Endometrium (tissue), 2 donors: ENCODE data around the gene TDP1.
A peak's percentile ranks its signal among the peaks of the same experiment; 100 is the strongest.

Source experiments
- FAIRE-seq: peaks from 2 replicates; lab custom pipeline; 2012; peaks lifted over from hg19 to GRCh38; lab: Jason Lieb, UNC
- donor health status: control.
- donor health status: control.

The TDP1 gene

DNA sequence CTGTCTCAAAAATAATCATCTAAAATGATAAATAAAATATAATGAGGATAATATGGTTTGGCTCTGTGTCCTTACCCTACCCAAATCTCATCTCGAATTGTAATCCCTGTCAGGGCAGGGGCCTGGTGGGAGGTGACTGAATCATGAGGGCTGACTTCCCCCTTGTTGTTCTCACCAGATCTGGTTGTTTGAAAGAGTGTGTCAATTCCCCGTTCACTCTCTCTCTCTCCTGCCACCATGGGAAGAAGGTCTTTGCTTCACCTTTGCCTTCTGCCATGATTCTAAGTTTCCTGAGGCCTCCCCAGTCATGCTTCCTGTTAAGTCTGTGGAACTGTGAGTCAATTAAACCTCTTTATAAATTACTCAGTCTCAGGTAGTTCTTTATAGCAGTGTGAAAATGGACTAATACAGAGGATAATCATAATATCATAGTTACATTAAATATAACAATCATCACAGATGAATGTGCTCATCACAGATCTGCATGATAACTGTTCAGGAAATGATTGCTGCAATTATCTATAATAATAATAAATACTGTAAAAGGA is 13.8 kb upstream of the TDP1 start:
- FAIRE-seq, result no peak

- FAIRE-seq, result no peak
Observed at GRCh38 chr14:89947344-89947743, 8.4 kb upstream of the TDP1 start.

DNA sequence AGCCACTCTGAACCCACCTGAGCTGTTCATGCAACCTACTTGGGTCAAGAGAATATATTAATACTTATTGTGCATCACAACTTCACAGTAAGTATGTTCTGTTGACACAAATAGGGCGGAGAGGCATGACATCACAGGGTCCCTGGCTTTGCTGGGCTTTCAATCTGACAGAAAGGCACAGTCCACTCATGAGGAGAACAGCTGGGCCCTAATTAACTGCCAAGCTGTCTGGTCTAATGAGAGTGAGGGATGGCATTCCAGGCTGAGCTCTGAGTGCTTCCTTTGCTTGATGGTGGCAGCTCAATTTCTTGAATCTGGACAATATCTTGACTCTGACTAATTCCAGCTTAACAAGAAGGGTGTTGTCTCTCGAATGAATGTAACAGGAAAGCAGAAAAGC is 3.2 kb upstream of the TDP1 start:
- FAIRE-seq, result no peak

- FAIRE-seq, result no peak
Observed at GRCh38 chr14:89953602-89954001, 2.1 kb upstream of the TDP1 start.

GRCh38 chr14:89954070-89955021 is 1.4 kb upstream of the TDP1 start, which contains the start of gene EFCAB11:
TSS of gene EFCAB11 (minus strand) at chr14:89954730. CDS start at chr14:89954660, 70 bp downstream.
- FAIRE-seq, result peak; percentile 98

DNA sequence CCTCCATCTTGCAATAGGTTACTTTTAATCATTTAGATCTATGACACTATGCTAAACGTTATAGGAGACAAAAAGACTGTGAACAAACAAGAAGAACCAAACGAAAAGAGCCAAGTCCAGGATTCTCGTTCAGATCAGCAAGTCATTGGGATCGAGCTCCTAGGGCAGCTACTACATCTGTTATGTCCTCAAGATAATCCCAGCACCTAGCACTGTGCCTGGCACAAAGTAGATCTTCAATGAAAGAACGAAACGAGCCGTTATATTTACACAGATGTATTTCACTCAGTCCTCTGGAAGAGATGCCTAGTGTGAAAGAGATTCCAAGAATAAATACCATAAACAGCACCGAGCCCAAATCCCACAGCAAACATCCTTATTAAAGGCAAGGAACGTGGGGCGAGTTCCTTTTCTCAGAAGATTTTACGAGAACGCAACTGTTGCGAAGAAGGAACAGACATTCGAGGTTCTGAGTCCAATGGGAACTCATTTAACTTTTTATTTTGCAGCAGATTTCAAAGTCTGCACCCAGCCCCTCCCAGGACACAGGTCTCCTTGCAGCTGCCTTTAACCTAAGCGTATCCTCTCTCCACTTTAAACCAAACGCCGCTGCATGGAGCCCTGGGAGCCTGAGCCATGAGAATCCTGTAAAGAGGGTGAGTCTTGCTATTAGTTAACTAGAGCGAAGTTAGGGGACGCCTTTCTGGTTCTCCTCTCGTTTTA is 544 bp upstream of the TDP1 start:
- no peak for FAIRE-seq

DNA sequence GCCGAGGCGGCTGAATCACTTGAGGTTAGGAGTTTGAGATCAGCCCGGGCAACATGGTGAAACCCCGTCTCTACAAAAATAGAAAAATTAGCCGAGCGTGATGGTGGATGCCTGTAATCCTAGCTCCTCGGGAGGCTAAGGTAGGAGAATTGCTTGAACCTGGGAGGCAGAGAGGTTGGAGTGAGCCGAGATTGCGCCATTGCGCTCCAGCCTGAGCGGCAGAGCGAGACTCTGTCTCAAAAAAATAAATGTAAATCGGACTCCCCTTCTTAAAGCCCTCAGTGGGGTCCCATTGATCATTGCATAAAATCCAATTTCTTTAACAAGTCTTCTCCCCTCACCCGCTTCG is 908 bp downstream of the TDP1 start:
- no peak for FAIRE-seq

- FAIRE-seq, result no peak
Observed at GRCh38 chr14:89957376-89957775, 1.6 kb downstream of the TDP1 start.

GRCh38 chr14:89957791-89958190 is 2.1 kb downstream of the TDP1 start:
- no peak for FAIRE-seq

GRCh38 chr14:89958966-89959365 is 3.2 kb downstream of the TDP1 start:
- no peak for FAIRE-seq

GRCh38 chr14:89959853-89960445 is 4.2 kb downstream of the TDP1 start:
- no peak for FAIRE-seq

GRCh38 chr14:89960914-89961313 is 5.2 kb downstream of the TDP1 start:
- no peak for FAIRE-seq

DNA sequence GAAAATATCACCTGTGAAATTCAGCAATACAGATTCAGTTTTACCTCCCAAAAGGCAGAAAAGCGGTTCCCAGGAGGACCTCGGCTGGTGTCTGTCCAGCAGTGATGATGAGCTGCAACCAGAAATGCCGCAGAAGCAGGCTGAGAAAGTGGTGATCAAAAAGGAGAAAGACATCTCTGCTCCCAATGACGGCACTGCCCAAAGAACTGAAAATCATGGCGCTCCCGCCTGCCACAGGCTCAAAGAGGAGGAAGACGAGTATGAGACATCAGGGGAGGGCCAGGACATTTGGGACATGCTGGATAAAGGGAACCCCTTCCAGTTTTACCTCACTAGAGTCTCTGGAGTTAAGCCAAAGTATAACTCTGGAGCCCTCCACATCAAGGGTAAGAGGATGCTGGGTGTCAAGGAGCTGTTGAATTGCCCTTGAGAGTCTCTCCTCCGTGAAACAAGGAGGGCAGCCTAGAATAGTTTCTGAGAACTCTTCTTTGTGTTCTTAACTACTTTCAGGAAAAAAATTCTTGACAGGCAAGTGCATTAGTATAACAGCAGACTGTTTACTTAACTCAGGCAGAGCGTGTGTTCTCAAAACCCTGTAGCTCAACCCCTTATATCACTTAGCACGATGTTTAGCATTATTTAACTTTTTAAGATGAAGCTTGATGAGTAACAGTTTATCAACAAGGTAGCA is 7.7 kb downstream of the TDP1 start:
- no peak for FAIRE-seq

DNA sequence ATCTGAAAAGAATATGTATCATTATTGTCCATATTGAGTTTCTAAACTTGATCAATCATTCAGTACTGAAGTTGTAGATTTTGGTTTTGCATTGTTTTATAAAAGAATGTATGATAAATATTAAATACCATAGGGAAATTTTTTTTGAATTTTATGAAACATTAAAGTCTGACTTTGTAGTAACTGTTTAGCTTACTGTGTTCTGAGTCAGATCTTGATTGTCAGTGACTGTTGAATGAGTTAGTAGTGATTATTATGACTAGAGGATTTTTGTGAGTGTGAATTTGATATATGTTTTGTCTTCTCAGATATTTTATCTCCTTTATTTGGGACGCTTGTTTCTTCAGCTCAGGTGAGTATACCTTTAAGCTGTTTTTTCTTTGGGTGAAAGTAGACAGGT is 10.1 kb downstream of the TDP1 start:
- FAIRE-seq, result no peak

DNA sequence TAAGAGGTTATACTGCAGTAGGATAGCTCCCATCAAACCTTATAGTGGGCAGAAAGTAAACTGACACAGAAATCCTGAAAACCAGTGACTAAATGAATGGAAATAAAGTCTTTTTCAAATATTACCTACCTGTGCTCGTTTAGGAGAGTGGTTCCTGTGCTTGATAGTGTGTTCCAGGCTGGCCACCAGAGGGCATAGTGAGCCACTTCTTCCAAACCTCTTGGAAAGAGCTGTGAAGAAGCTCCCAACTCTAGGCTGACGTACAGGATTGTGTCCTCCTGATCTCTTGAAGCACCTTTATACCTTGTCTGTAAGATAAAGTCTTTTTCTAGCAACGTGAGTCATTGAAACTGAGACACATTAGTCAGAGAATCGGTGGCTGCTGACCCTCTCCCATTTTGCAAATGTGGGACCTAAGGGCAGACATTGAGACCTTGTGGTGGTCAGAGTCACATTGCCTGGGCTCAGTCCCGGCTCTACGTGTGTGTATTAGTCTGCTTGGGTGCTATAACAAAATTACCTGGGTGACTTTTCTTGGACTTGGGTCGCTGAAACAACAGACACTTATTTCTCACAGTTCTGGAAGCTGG is 17.6 kb downstream of the TDP1 start:
- no peak for FAIRE-seq

DNA sequence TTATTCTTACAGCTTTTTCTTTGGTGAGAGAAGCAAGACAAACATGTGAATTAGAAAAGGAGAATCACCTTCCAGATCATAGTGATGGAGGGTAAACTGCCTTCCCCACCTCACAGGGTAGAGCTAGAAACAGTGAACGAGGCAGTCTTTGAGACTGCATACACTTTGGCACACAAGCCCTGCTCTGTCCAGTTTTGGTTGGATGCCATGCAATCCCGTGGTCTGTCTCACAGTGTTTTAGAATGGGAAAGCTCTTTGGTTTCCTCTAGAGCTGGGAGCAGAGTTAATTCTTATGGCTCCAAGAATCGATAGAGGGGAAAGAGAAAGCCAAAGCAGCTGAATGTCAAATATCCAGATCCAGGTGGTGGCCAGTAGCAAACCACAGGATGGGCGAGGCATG is 21.9 kb downstream of the TDP1 start:
- FAIRE-seq, result no peak

DNA sequence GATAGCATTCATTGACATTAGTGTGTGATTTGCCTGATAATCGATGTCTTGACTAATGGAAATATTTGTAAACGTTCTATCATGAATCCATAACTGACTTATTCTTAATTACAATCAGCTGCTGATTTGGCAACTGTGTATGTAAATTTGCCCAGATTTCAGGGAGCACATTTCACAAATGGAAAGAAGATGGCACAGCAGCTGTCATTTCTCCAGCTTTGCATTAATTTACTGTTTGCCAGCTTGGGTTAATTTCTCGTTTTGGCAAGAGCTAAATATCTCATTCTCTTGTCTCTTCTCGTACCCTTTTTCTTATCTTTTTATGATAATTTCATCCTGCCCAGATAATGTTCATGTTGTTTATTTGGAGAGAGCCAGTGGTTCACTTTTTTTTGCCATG is 22.9 kb downstream of the TDP1 start:
- FAIRE-seq, result no peak

DNA sequence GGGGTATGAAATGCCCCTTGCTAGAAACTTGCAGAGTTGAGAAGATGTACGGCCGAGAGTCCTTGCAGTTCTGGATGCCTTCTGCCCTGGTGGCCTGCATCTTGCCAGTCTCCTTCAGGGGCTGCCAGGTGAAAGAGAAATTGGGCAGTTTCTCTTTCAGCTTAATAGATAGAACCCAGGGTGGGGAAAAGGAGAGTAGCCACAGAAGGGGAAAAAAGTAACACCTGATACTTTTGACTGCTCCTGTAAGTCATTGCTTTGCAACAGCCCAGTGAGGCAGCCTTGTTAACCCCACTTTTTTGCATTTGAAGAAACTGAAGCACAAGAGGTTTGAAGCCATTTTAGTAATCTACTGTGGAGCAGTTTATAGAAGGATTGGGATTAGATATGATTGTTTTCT is 27.6 kb downstream of the TDP1 start:
- FAIRE-seq, result no peak

GRCh38 chr14:89986462-89987160 is 30.9 kb downstream of the TDP1 start:
- FAIRE-seq, result no peak

DNA sequence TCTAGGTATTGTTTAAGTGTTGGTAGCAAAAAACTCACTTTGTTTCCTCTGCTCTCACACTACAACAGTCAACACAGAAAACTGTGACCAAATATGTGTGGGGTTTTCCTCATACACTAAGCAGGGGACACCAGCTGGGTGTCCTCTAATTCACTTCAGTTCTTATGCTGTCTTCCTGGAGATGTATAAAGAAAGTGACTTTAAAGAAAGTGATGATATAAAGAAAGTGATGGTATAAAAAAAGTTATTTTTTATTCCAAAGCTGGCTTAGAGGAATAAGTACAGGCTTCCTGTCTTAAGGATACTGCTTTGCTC is 31.4 kb downstream of the TDP1 start:
- no peak for FAIRE-seq

DNA sequence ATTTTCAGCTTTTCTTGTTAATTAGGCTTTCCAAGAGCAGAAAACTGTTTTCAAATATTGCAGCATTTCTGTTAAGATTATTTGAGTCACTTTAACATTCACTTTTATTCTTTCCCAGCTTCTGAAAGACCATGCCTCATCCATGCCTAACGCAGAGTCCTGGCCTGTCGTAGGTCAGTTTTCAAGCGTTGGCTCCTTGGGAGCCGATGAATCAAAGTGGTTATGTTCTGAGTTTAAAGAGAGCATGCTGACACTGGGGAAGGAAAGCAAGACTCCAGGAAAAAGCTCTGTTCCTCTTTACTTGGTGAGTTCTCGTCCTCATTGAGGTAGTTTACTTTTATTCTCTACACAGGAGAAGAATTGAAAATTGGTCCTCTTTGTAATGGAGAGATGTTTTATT is 33.1 kb downstream of the TDP1 start:
- no peak for FAIRE-seq
